HepG2 (cell line): Measurements from ENCODE around the gene GLOD4.

Experiments
- CBFB ChIP-seq: sonication (generic); formaldehyde crosslinking; IDR thresholded peaks from 2 replicates; pipeline ENCODE4 v1.4.0; 2020; ENCODE audit warnings: missing genetic modification reagents
- CEBPB ChIP-seq: IDR thresholded peaks from 2 replicates; pipeline ENCODE4 v1.6.1; 2011; ENCODE audit warnings: low read depth, low read length, improper control_type of control experiment, borderline replicate concordance
- ERF ChIP-seq: IDR thresholded peaks from 2 replicates; pipeline ENCODE4 v1.6.1; 2018; ENCODE audit warnings: missing biosample characterization, missing genetic modification reagents
- EZH2 ChIP-seq: conservative IDR thresholded peaks from 2 replicates; pipeline ENCODE4 v1.6.1; 2012; ENCODE audit warnings: mild to moderate bottlenecking, low read depth, low read length, moderate library complexity
- MXI1 ChIP-seq: IDR thresholded peaks from 3 replicates; pipeline ENCODE4 v1.6.1; 2012; ENCODE audit warnings: low read depth, low read length, inconsistent platforms, borderline replicate concordance
- POLR2AphosphoS5 ChIP-seq: IDR thresholded peaks from 2 replicates; pipeline ENCODE4 v1.6.1; 2012; ENCODE audit warnings: low read depth, low read length
- RELA ChIP-seq: sonication (generic); formaldehyde crosslinking; IDR thresholded peaks from 2 replicates; pipeline ENCODE4 v1.4.0; 2020; ENCODE audit warnings: missing genetic modification reagents
- YY1 ChIP-seq: IDR thresholded peaks from 2 replicates; pipeline ENCODE4 v1.6.1; 2011; ENCODE audit warnings: low read length, low read depth, moderate library complexity, mild to moderate bottlenecking; ENCODE audit not compliant: insufficient read depth, insufficient replicate concordance
- ZBTB1 ChIP-seq: sonication (generic); formaldehyde crosslinking; IDR thresholded peaks from 2 replicates; pipeline ENCODE4 v1.4.0; 2020; ENCODE audit warnings: missing genetic modification reagents, borderline replicate concordance
- ZNF207 ChIP-seq: fragments of 450-650 bp; IDR thresholded peaks from 2 replicates; pipeline ENCODE4 v1.6.1; 2016; ENCODE audit warnings: antibody characterized with exemption, borderline replicate concordance
- ZNF326 ChIP-seq: sonication (generic); formaldehyde crosslinking; IDR thresholded peaks from 2 replicates; pipeline ENCODE4 v1.4.0; 2020; ENCODE audit warnings: missing genetic modification reagents, borderline replicate concordance
- ZSCAN20 ChIP-seq: sonication (generic); formaldehyde crosslinking; IDR thresholded peaks from 2 replicates; pipeline ENCODE4 v1.4.0; 2020; ENCODE audit warnings: missing genetic modification reagents, mild to moderate bottlenecking, borderline replicate concordance
- TF ChIP-seq, protein P1 (sequence below): sonication (generic); formaldehyde crosslinking; IDR thresholded peaks from 2 replicates; pipeline ENCODE4 v1.5.0; 2020; ENCODE audit warnings: mild to moderate bottlenecking, missing genetic modification reagents, moderate library complexity

DNA sequence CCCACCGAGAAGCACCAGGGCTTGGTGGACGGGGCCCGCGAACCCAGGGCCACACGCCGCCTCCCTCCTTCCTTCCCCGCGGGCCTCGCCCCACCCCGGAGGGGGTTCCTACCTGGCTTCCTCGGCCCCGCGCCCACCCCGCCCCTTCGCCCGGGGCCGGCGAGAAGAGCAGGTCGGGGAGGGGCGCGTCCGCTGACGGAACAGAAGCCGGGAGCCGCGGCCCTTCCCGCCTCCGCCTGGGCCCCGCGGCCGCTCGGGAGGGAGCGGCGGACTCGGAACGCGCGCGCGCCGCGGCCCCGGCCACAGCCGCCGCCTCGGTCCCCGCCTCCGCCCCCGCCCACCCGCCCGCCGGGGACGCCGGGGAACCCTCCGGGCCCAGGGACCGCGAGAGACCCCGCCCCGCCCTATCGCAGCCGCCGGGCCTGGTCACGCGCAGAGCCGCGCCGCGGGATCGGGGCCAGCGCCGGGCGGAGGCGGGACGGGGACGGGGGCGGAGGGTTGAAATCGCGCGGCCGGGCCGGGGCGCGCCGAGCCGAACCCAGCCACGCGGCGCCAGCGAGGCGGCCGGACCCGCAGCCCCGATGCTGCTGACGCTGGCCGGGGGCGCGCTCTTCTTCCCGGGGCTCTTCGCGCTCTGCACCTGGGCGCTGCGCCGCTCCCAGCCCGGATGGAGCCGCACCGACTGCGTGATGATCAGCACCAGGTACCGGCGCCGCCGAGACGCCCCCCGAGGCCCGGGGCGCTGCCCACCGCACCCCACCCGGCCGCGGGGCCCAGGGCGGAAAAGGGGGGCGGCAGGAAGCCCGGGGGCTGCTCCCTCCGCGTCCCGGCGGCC lies 49.8 kb downstream of the GLOD4 start, which contains the start of gene TLCD3A:
- TF ChIP-seq EZH2 (no peak), YY1 (no peak), ERF (CRISPR knock-in tag) (no peak), CEBPB (no peak), CBFB (CRISPR knock-in tag) (0 out of 2 replicates have a peak, but pooled peaks have one; percentile 23), ZNF326 (no peak), ZBTB1 (CRISPR knock-in tag) (no peak), RELA (CRISPR knock-in tag) (no peak), MXI1 (peak; percentile 9; the same call in 1 of the 3 replicates), ZSCAN20 (no peak), POLR2AphosphoS5 (no peak; the same call in 1 of the 2 replicates), ZNF207 (no peak)
- TF ChIP-seq, protein P1, sequence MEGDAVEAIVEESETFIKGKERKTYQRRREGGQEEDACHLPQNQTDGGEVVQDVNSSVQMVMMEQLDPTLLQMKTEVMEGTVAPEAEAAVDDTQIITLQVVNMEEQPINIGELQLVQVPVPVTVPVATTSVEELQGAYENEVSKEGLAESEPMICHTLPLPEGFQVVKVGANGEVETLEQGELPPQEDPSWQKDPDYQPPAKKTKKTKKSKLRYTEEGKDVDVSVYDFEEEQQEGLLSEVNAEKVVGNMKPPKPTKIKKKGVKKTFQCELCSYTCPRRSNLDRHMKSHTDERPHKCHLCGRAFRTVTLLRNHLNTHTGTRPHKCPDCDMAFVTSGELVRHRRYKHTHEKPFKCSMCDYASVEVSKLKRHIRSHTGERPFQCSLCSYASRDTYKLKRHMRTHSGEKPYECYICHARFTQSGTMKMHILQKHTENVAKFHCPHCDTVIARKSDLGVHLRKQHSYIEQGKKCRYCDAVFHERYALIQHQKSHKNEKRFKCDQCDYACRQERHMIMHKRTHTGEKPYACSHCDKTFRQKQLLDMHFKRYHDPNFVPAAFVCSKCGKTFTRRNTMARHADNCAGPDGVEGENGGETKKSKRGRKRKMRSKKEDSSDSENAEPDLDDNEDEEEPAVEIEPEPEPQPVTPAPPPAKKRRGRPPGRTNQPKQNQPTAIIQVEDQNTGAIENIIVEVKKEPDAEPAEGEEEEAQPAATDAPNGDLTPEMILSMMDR (CRISPR knock-in tag), result no peak
